Activated CD4-positive, alpha-beta memory T cell treated with anti-CD3 and anti-CD28 coated beads, Interleukin-2, amount 10 ng/mL, durations not matched to agents 7 days and 5 days (primary cell): Measurements from ENCODE around the gene S100PBP. TPM values are rescaled to one million over a fixed set of nuclear protein-coding genes. Genes with fewer than 3 reads are reported as not detected.
"Not testable (repeated sequence)": the region's sequence is repeated elsewhere in the genome, so short reads cannot be mapped to it uniquely, and the experiment has no call there.

Experiments used
- CTCF ChIA-PET: fragments of 350-600 bp; sonication (Branson Sonifier 250); formaldehyde crosslinking; loops from one replicate; lab custom pipeline; 2021; ENCODE audit warnings: antibody characterized with exemption, inconsistent platforms; lab: Charles Lee
- POLR2A ChIA-PET: fragments of 350-600 bp; sonication (Branson Sonifier 250); formaldehyde crosslinking; loops from one replicate; lab custom pipeline; 2021; ENCODE audit warnings: antibody characterized with exemption; lab: Charles Lee
- DNase-seq: peaks from one replicate; pipeline ENCODE4 v3.0.0-alpha.2; 2020
- H3K27ac Mint-ChIP-seq: one replicate; pipeline ENCODE4 v1.8.0; 2021; ENCODE audit warnings: mild to moderate bottlenecking, mixed read lengths
- H3K27me3 Mint-ChIP-seq: one replicate; pipeline ENCODE4 v1.8.0; 2021; ENCODE audit warnings: mixed read lengths
- H3K36me3 Mint-ChIP-seq: one replicate; pipeline ENCODE4 v1.8.0; 2021; ENCODE audit warnings: low read depth, mixed read lengths
- H3K4me1 Mint-ChIP-seq: one replicate; pipeline ENCODE4 v1.8.0; 2021; ENCODE audit warnings: mixed read lengths
- H3K4me3 Mint-ChIP-seq: one replicate; pipeline ENCODE4 v1.8.0; 2021; ENCODE audit warnings: mild to moderate bottlenecking, mixed read lengths
- H3K9me3 Mint-ChIP-seq: one replicate; pipeline ENCODE4 v1.8.0; 2021; ENCODE audit warnings: mixed read lengths
- total RNA-seq, 2 experiments: library from RNA; stranded (reverse); gene quantifications; one replicate each; pipeline ENCODE4 v1.2.3, GENCODE V29; 2021

S100PBP gene
- total RNA-seq, 2 experiments from 2014 or later = 78.4 to 84.0 TPM

- peaks cover 44% of the 10 kb centered on the region for H3K27me3 Mint-ChIP-seq
- POLR2A ChIA-PET, CTCF ChIA-PET, H3K9me3 Mint-ChIP-seq, H3K4me1 Mint-ChIP-seq, H3K27ac Mint-ChIP-seq, H3K36me3 Mint-ChIP-seq, DNase-seq, H3K4me3 Mint-ChIP-seq: not testable (repeated sequence)
Observed at GRCh38 chr1:32905588-32905987, 88.1 kb downstream of the S100PBP start.

DNA sequence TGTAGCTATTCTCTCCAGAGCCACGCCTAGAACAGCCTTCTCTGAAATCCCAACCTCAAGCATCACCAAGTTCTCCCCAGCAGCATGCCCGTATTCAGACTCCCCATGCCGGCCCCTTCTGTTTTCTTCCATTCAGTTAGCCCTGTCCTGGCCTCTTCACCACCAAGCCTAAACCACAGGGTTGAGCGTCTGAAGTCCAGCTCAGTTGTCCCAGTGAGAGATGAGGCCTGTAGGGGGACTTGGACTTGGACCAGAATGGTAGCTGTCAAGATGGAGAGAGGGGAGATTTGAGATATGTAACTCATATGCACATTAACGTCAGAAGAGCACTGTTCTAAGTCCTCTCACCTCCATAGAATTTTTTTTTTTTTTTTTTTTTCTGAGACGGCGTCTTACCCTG is 89.2 kb downstream of the S100PBP start:
- H3K27ac Mint-ChIP-seq = no peak overlapping the region
- H3K4me3 Mint-ChIP-seq = no peak overlapping the region
- no peaks in the 10 kb centered on the region for H3K36me3 Mint-ChIP-seq
- no peaks in the 10 kb centered on the region for H3K9me3 Mint-ChIP-seq
- CTCF ChIA-PET = interaction anchor here (1.1 to 1.3 kb wide), 2 partner anchors 13 to 43 kb away, joined by 3 to 5 read pairs; no protein-coding TSS in a partner anchor
- H3K4me1 Mint-ChIP-seq = peaks cover 4% of the 10 kb centered on the region
- no peak for DNase-seq
- H3K27me3 Mint-ChIP-seq = peaks cover 39% of the 10 kb centered on the region
- POLR2A ChIA-PET = no interaction called here

- DNase-seq = no peak
- H3K27ac Mint-ChIP-seq = no peak overlapping the region
- H3K4me3 Mint-ChIP-seq = no peak overlapping the region
- POLR2A ChIA-PET = no interaction called here
- peaks cover 32% of the 10 kb centered on the region for H3K27me3 Mint-ChIP-seq
- H3K9me3 Mint-ChIP-seq = no peaks in the 10 kb centered on the region
- H3K36me3 Mint-ChIP-seq = no peaks in the 10 kb centered on the region
- CTCF ChIA-PET = interaction anchor here (1.1 to 1.8 kb wide), 3 partner anchors 14 to 43 kb away, joined by 3 to 5 read pairs (median 5); no protein-coding TSS in a partner anchor
- no peaks in the 10 kb centered on the region for H3K4me1 Mint-ChIP-seq
Observed at GRCh38 chr1:32907435-32907834, 90.0 kb downstream of the S100PBP start.

Other genes with a start within 250 kb of the S100PBP start
- gene ZBTB8OS, start 167.1 kb upstream of the S100PBP start, total RNA-seq = 10 to 100 TPM; 58.1 to 60.4 TPM
- gene RBBP4, start 166.4 kb upstream of the S100PBP start, total RNA-seq = 100 to 1,000 TPM; 271 to 277 TPM
- not detected for gene SYNC, start 114.9 kb upstream of the S100PBP start, total RNA-seq
- gene YARS1, start 295 bp upstream of the S100PBP start, total RNA-seq = 100 to 1,000 TPM; 204 to 214 TPM
- not detected for gene FNDC5, start 53.3 kb downstream of the S100PBP start, total RNA-seq
- under 1 TPM; 0.38 to 0.60 TPM for gene HPCA, start 68.8 kb downstream of the S100PBP start, total RNA-seq
- gene TMEM54, start 83.7 kb downstream of the S100PBP start, total RNA-seq = not detected
- 10 to 100 TPM; 42.9 to 46.9 TPM for gene RNF19B, start 147.2 kb downstream of the S100PBP start, total RNA-seq
- gene AK2, start 219.2 kb downstream of the S100PBP start, total RNA-seq = 100 to 1,000 TPM; 189 to 192 TPM